Motor neuron (in vitro differentiated cells): ENCODE results near the gene TMTC2. TPM values are rescaled to one million over a fixed set of nuclear protein-coding genes. Genes with fewer than 3 reads are reported as not detected.

Source experiments
- ATAC-seq, 8 experiments: fragments of 200-7000 bp; cut with Tn5 transposase; replicated peaks in 6 of 8; 2 replicates each; pipeline ENCODE4 v1.8.0; 2021; ENCODE audit warnings: mild to moderate bottlenecking in 8 of 8, moderate library complexity in 8 of 8
- H3K27ac ChIP-seq, 2 donors: fragments of 250-450 bp; sonication (Bioruptor Pico); 2 replicates each; pipeline ENCODE4 v1.9.0; 2021; ENCODE audit warnings: antibody characterized with exemption in 2 of 2, mild to moderate bottlenecking in 2 of 2, moderate library complexity in 1 of 2
- H3K4me1 ChIP-seq, 2 donors: fragments of 250-450 bp; sonication (Bioruptor Pico); replicated peaks in 1 of 2; 2 replicates each; pipeline ENCODE4 v1.6.1; 2021; ENCODE audit warnings: antibody characterized with exemption in 2 of 2, mild to moderate bottlenecking in 2 of 2, moderate library complexity in 1 of 2
- H3K4me3 ChIP-seq, 5 donors: fragments of 250-450 bp; sonication (Bioruptor Pico); 2 replicates each; pipeline ENCODE4 v1.9.0; 2021; ENCODE audit warnings: antibody characterized with exemption in 5 of 5, mild to moderate bottlenecking in 5 of 5, moderate library complexity in 4 of 5
- WGBS, 10 experiments: fragments of 450-650 bp; shearing (Covaris generic); methylation state at CpG; one replicate each; pipeline ENCODE4 v1.0.0; 2022; 5-methylcytosine and 5-hydroxymethylcytosine counted together
- in situ Hi-C, 9 experiments: fragments of 400-800 bp; cut with MboI; loops; one replicate each; pipeline ENCODE4 v1.15.0; 2021; ENCODE audit warnings: low sequenced_read_pairs in 9 of 9, low pct_unique_long_range_greater_than_20kb in 2 of 9; ENCODE audit not compliant: unreplicated experiment in 9 of 9
- total RNA-seq, 8 experiments: library from RNA; unstranded; fragments of 300-600 nt; gene quantifications; 2 replicates each; pipeline versions ENCODE4 v1.2.3 to v1.2.4, GENCODE V29; 2022

The TMTC2 gene
- total RNA-seq, 8 experiments from 2014 or later: 11.4 to 49.3 (median 31.3) TPM

- Histone ChIP-seq H3K27ac (peak overlapping the region in 1 of 2 donors; percentile 12), H3K4me3 (no peak overlapping the region), H3K4me1 (peaks cover 15 to 20% of the 10 kb centered on the region in 2 donors)
- ATAC-seq: peak in 7 of 8 experiments; percentile 22 to 91 (median 72)
- in situ Hi-C loops: no loop called here
- 17 to 100% (median 39%) methylated on average over 1 to 9 of the region's 10 CpGs for WGBS, 10 experiments
These were observed 21.6 kb downstream of the TMTC2 start for GRCh38 chr12:82708061-82708879.

GRCh38 chr12:82709794-82710355 lies 23.2 kb downstream of the TMTC2 start:
- in situ Hi-C loops: no loop called here
- 60 to 100% (median 83%) methylated on average over 1 to 2 of the region's 2 CpGs; no CpG with 5 or more reads in 3 of the 10 experiments for WGBS, 10 experiments
- H3K4me3 ChIP-seq: no peak overlapping the region
- no peak overlapping the region for H3K27ac ChIP-seq
- H3K4me1 ChIP-seq: peaks cover 15 to 20% of the 10 kb centered on the region in 2 donors
- ATAC-seq: peak in 4 of 8 experiments; percentile 52 to 86 (median 78)

- no peak for ATAC-seq
- no peak overlapping the region for H3K4me3 ChIP-seq
- peaks cover 15 to 20% of the 10 kb centered on the region in 2 donors for H3K4me1 ChIP-seq
- 58 to 100% (median 86%) methylated on average over 1 to 2 of the region's 2 CpGs; no CpG with 5 or more reads in 3 of the 10 experiments for WGBS, 10 experiments
- no peak overlapping the region for H3K27ac ChIP-seq
- in situ Hi-C loops: no loop called here
These were observed 24.0 kb downstream of the TMTC2 start for GRCh38 chr12:82710741-82711140.

- 75 to 100% (median 92%) methylated on average over 2 to 3 of the region's 3 CpGs for WGBS, 10 experiments
- Histone ChIP-seq H3K27ac (no peak overlapping the region), H3K4me1 (peaks cover 0 to 6% of the 10 kb centered on the region in 2 donors), H3K4me3 (no peak overlapping the region)
- in situ Hi-C loops: no loop called here
- no peak for ATAC-seq
These were observed 27.7 kb downstream of the TMTC2 start for GRCh38 chr12:82714427-82714826.

- no peak overlapping the region for H3K27ac ChIP-seq
- 43 to 100% (median 100%) methylated on average over 1 of the region's 1 CpG; no CpG with 5 or more reads in 4 of the 10 experiments for WGBS, 10 experiments
- no peaks in the 10 kb centered on the region for H3K4me1 ChIP-seq
- H3K4me3 ChIP-seq: no peak overlapping the region
- in situ Hi-C loops: no loop called here
- ATAC-seq: no peak
These were observed 35.0 kb downstream of the TMTC2 start for GRCh38 chr12:82721726-82722125.

GRCh38 chr12:82723093-82723492 lies 36.4 kb downstream of the TMTC2 start:
- H3K4me1 ChIP-seq: no peaks in the 10 kb centered on the region
- no peak for ATAC-seq
- in situ Hi-C loops: no loop called here
- no peak overlapping the region for H3K4me3 ChIP-seq
- WGBS, 10 experiments: 76 to 100% (median 96%) methylated on average over 1 to 4 of the region's 4 CpGs
- no peak overlapping the region for H3K27ac ChIP-seq

GRCh38 chr12:82723891-82724290 lies 37.2 kb downstream of the TMTC2 start:
- in situ Hi-C loops: no loop called here
- ATAC-seq: no peak

GRCh38 chr12:82725741-82726140 lies 39.0 kb downstream of the TMTC2 start:
- Histone ChIP-seq H3K27ac (no peak overlapping the region), H3K4me1 (no peaks in the 10 kb centered on the region), H3K4me3 (no peak overlapping the region)
- no peak for ATAC-seq
- 71 to 100% (median 100%) methylated on average over 1 of the region's 1 CpG; no CpG with 5 or more reads in 5 of the 10 experiments for WGBS, 10 experiments
- in situ Hi-C loops: no loop called here

More at GRCh38 chr12:82723891-82724290, 37.2 kb downstream of the TMTC2 start:
- Histone ChIP-seq H3K27ac (no peak overlapping the region), H3K4me1 (no peaks in the 10 kb centered on the region), H3K4me3 (no peak overlapping the region)
- WGBS, 10 experiments: 25 to 90% (median 86%) methylated on average over 1 to 2 of the region's 2 CpGs; no CpG with 5 or more reads in 4 of the 10 experiments

GRCh38 chr12:82727886-82728285 lies 41.2 kb downstream of the TMTC2 start:
- Histone ChIP-seq H3K27ac (no peak overlapping the region), H3K4me1 (no peaks in the 10 kb centered on the region), H3K4me3 (no peak overlapping the region)
- peak in 5 of 8 experiments; percentile 25 to 97 (median 90) for ATAC-seq
- 8 to 100% (median 83%) methylated on average over 1 to 2 of the region's 2 CpGs; no CpG with 5 or more reads in 5 of the 10 experiments for WGBS, 10 experiments
- in situ Hi-C loops: no loop called here

- Histone ChIP-seq H3K27ac (no peak overlapping the region), H3K4me3 (no peak overlapping the region), H3K4me1 (no peaks in the 10 kb centered on the region)
- in situ Hi-C loops: no loop called here
- WGBS, 10 experiments: 83 to 100% (median 90%) methylated on average over 1 to 4 of the region's 22 CpGs; no CpG with 5 or more reads in 6 of the 10 experiments
- ATAC-seq: no peak
These were observed 42.0 kb downstream of the TMTC2 start for GRCh38 chr12:82728710-82729109.

- 42 to 100% (median 90%) methylated on average over 2 to 7 of the region's 7 CpGs for WGBS, 10 experiments
- H3K4me1 ChIP-seq: no peaks in the 10 kb centered on the region
- no peak overlapping the region for H3K4me3 ChIP-seq
- in situ Hi-C loops: no loop called here
- H3K27ac ChIP-seq: no peak overlapping the region
- no peak for ATAC-seq
These were observed 44.3 kb downstream of the TMTC2 start for GRCh38 chr12:82730953-82731459.

GRCh38 chr12:82740129-82741000 lies 53.7 kb downstream of the TMTC2 start:
- peaks cover 8 to 9% of the 10 kb centered on the region in 2 donors for H3K4me1 ChIP-seq
- in situ Hi-C loops: no loop called here
- no peak overlapping the region for H3K27ac ChIP-seq
- ATAC-seq: peak in 3 of 8 experiments; percentile 100
- WGBS, 10 experiments: 20 to 90% (median 80%) methylated on average over 1 to 6 of the region's 7 CpGs; no CpG with 5 or more reads in 3 of the 10 experiments
- no peak overlapping the region for H3K4me3 ChIP-seq
